ENCODE data around the gene FANCE.

The FANCE gene

DNA sequence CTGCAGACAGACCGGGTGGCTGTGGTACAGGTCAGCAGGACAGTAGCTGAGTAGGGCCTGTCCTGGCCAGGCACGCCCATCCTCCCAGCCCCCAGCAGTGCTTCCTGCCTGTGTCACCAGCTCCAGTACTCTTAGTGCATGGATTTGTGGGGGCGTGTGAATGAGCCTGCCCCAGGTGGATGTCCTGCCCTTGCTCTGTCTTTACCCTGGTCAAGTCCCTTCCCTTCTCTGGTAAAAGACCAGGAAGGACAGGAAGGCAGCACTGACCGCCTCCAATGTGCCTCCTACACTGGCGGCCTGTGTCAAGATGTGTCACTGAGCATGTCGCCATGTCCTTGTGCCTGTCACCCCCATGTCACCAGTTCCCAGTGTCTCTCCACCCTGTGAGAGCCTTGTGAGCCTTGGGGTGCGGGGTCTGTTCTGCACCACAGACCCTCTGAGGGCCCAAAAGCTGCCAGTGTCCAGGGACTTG, 32.8 kb downstream of the FANCE start:
- no peak for DNase-seq (ENCODE audit: low read depth)

DNA sequence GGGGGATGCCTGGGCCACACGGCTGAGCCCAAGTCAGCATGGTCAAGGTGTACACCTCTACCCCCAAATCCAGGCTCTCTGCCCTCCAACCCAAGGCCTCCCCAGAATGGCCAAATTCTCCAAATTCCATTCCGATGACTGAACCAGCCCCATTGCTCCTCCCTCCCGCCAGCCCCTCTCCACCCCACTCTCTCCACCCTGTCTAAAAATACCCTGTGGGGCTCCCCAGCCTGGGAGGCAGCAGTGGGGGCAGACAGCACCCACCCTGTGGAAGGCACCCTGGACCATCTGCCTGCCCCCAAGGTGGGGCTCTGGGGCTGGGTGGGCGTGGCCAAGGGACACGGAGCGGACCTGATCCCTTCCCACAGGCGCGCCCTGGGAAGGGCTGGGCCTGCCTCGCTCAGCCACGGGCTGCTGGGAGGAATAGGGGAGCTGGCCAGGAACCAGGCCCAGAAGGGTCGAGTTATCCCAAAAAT, 33.3 kb downstream of the FANCE start:
- DNase-seq (ENCODE audit: low read depth), result no peak

DNA sequence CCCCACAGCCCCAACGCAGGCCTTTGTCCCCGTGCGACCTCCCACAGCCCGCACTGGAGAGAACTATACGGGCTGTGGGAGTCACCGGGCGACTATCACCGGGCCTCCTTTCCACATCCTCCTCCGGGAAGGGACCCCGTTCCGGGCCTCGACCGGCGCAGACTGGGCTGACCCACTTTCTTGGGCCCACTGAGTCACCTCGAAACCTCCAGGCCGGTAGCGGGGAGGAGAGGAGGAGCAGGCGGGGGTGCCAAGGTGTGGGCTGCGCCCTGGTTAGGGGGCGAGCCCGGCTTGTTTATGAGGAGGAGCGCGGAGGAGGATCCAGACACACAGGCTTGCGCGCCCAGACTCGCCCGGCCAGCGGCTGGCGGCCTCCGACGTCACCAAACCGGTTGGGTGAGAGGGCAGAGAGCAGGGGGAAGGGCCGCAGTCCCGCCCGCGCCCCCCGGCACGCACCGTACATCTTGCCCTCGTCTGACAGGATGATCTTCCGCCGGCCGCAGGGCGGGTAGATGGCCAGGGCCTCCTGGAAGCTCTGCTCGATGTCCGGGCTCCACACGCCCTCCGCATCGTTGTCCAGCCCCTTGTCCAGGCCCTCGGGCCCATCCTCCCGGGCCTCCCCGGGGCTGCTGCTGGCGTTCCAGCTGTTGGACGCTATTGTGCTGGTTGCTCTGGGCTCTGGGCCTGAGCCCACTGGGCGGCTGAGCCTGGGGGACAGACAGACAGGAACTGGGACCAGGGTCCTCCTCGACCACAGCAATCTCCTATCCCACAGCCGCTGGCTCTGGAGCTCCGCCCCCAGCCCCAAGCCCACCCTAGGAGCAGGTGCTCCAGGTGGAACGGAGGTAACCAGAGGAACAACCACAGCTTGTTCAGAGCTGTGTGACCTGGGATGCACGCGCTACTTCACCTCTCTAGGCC, 34.1 kb downstream of the FANCE start:
- DNase-seq (ENCODE audit: low read depth), result no peak

DNA sequence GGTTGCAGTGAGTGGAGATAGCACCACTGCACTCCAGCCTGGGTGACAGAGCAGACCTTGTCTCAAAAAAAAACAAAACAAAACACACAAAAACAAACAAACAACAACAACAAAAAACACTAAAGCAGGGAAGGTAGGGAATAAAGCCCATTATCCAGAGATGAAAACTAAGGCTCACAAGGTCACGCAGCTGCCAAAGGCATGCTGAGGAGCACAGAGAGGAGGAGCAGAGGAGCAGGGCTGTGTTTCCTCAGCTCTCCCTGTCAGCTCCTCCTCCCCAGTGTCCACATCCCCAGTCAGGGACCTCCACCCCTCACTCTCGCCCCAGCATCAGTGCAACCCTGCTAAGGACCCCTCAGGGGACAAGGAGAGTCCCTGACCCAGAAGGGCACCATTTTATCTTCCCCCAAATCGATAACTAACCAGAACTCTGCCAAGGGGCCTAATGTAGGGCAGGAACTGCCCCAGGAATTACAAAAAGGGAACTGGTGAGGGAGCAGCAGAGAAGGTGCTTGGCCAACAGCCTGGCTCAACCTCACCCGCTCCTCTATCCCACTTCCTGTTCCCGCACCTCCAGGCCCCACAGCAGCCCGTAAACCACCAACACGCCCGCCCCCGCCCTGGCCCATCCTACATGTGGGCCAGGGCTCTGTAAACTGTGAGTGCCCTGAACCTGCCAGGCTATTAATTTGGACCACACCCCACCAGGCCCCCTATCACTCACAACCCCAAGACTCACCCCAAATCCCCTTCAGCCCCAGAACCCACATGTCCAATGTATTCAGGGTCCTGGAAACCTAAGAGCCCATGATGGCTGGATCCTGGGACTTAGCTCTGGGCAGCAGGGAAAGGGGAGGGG, 35.7 kb downstream of the FANCE start:
- DNase-seq (ENCODE audit: low read depth), result no peak

DNA sequence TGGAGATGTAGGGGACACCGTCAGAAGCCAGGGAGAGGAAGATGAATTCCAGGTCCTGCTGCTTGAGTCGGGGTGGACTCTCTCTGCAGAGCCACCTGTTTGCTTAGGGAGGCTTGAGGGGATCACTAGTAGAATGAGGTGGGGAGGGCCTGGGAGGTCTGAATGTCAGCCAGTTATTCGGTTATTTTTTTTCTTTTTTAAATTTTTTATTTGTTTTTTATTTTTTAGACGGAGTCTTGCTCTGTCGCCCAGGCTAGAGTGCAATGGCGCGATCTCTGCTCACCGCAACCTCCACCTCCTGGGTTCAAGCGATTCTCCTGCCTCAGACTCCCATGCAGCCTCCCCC, 36.4 kb downstream of the FANCE start:
- no peak for DNase-seq (ENCODE audit: low read depth)

DNA sequence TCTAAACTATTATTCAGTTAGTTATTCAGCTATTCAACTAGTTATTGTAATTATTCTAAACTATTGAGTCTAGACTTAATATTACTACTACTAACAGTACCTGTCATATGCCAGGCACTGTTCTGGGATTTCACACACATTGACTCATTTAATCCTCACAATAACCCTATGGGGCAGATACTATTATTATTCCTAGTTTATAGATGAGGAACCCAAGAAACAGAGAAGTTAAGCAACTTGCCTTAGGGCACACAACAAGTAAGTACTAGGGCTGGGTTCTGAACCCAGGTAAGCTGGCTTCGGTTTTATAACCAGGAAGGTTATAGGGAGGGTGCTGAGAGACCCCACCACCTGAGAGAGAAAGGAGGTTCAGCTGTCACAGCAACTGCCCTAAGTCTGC, 36.9 kb downstream of the FANCE start:
- no peak for DNase-seq (ENCODE audit: low read depth)

DNA sequence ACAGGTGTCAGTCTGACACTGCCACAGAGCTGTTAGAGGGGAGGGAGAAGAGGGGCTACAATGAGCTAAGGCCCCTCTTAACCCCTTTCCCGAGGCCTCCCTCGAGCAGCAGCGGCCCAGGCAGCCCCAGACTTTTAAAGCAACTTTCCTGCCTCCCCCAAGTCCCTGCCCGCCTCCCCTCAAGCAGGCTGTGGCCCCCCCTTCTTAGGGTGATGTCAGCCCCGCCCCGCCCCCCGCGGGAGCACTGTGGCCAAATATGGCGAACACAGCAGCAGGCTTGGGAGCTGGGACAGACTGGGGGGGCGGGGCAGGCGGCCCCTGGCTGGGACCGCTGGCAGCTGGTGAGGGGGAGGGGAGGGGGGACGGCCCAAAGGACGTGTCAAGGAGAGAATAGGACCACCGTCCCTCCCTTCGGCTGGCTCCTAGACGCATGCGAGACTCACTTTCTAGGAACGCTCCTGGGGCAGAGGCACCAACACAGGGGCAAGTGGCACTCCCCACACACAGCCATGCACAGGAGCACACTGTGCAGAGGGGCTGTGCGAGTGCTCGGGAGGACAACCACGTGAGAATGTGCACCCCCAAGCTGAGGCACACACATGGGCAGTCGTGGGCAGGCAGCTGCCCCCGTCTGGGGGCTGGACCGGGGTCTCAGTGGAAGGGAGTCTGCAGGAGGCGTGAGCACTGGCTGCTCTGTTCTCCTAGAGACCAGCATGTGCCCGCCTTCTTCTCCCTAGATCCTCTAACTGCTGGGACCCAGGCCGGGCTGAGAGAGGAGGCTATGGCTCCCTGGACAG, 38.1 kb downstream of the FANCE start:
- no peak for DNase-seq (ENCODE audit: low read depth)

DNA sequence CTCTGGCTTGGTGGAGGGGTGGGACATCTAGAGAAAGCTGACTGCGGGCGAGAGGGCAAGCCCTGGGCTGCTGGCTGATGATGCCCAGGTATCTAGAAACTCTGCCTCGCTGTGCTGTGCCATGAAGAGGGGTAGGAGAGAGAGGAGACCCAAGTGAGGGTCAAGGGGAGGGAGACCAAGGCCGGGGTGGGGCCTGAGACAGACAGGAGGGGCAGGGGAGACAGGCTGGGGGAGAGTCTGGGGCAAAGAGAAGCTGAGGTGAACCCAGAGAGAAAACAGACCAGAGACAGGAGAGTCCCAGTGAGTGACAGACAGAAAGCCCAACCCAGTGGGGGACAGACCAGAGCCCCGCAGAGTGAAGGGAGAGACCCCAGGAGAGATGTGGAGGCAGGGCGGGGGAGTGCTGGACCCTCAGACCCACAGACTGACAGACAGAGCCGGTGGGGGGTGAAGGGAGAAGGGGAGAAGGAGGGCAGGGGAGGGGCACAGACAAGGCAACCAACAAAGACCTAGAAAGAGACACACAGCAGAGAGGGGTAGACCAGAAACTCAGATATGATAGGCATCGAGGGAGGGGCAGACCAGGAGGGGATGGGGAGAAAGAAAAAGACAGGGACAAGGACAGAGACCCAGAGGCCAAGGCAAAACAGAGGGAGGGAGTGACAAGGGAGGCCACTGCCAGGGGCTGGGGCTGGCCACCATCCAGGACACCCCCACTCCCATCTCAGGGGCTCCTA, 38.9 kb downstream of the FANCE start:
- no peak for DNase-seq (ENCODE audit: low read depth)

DNA sequence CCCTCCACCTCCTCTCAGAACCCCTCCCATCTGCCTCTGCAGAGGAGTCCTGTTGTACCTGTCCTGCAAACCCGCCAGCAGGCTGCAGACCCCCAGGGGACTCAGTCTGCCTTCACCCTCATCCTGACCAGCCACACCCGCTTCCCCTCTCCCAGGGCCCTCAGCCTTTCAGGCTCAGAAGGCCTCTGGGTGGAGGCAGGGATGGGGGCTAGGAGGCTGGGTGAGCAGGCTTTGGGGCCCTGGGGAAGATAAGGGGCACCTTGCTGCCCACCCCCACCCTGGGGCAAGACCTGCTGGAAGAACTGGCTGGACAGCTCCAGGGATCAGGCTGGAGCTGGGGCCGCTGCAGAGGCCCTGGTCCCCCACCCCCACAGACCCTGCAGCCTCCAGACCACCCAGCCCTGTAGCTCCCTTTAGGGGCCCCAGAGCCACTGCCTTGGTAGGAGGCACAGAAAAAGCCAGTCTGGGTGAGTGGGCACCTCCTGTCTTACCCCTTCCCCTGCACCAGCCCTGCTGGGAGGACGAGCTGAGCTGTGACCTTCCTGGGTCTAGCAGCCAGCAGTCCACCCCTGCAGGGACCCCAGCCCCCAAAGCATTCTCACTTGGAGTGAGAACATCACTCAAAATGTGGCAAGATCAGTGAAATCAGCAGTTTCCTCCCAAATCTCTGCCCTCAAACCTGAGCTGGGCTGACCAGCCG, 39.6 kb downstream of the FANCE start:
- DNase-seq (ENCODE audit: low read depth), result no peak

DNA sequence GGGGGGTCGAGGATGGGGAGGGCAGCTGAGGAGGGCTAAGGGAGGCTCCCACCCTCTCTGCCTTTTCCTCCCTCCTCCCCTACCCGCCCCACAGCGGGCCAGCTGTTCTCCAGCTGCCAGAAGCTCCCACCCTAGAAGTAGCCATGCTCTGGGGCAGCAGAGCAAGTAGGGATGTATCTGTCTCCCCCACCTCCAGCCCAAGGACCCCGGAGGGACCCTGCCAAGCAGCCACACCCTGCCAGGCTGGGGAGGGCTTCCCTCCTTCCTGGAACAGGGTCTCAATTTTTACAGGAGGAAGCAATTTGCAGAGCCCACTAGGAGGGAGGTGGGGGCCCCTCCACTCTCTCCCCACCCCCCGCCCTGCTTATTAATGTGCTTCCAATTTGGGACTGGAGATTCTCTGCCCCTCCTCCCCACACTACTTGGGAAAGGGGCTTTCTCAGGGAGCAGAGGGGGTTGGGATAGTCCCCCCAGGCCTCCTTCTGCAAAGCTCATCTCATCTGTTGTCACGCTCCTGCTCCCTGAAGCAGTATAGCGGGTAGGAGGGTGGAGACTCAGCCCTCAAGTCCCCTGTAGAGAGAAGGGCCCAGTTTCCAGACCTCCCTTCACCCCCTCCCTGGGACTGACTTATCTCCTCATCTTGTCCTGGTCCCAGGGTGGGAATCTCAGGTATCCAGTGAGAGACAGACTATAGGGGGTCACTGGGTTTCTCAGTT, 40.3 kb downstream of the FANCE start:
- no peak for DNase-seq (ENCODE audit: low read depth)

DNA sequence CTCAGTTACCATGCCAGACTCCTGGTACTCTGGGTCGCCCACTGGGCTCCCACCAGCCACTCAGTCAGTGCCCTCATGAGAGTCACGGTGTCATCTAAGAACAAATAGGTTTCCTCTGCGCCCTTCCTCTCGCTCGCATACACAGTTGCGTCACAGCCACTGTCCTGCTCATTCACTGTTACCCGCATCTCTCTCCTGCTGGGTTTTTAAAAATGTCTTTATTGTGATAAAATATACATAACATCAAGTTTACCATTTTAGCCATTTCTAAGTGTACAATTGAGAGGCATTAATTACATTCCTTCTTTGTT, 40.8 kb downstream of the FANCE start:
- no peak for DNase-seq (ENCODE audit: low read depth)

DNA sequence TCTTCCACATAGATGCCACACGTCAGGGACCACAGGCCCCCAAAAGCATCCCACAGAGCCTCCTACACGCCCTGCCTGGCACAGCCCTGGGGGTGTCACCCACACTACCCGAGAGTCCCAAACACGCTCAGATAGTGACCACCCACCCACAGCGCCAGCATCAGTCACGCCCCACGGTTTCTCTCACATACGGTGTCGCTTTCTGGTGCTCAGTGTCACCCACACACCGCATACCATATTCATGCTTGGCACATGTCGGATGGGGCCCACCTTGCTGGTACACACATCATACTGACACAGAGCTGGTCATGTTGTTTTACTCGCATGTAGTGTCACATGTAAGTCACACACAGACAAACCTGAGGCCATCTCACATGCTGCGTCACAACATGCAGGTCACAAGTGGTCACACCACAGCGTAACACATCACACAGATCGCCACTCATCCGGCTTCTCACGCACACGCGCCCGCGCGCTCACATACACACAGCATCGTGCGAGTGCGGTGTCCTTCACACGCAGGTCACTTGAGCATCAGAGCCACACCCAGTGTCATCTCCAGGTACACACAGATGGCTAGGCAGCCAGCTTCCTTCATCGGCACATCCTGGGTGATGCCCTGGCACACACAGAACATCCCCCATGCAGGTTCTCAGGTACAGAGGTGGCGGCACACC, 41.3 kb downstream of the FANCE start:
- no peak for DNase-seq (ENCODE audit: low read depth)

DNA sequence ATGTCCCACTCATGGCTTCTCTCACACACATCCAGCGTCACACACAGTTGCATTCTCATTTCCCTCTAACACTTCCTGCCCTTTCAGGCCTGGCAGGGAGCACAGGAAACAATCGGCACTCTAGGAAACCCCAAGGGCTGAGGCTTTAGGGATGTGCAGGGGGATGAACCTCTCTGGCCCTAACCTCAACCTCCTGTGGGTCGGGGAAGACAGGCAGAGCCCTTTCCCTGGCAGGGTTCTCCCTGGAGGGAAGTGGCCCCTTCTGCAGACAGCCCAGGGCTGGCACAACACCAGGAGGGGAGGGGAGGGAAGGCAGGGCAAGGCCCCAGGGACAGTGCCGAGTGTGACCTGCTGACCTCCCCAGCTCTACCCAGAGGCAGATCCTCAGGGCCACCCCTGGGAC, 42.0 kb downstream of the FANCE start:
- DNase-seq (ENCODE audit: low read depth), result no peak

DNA sequence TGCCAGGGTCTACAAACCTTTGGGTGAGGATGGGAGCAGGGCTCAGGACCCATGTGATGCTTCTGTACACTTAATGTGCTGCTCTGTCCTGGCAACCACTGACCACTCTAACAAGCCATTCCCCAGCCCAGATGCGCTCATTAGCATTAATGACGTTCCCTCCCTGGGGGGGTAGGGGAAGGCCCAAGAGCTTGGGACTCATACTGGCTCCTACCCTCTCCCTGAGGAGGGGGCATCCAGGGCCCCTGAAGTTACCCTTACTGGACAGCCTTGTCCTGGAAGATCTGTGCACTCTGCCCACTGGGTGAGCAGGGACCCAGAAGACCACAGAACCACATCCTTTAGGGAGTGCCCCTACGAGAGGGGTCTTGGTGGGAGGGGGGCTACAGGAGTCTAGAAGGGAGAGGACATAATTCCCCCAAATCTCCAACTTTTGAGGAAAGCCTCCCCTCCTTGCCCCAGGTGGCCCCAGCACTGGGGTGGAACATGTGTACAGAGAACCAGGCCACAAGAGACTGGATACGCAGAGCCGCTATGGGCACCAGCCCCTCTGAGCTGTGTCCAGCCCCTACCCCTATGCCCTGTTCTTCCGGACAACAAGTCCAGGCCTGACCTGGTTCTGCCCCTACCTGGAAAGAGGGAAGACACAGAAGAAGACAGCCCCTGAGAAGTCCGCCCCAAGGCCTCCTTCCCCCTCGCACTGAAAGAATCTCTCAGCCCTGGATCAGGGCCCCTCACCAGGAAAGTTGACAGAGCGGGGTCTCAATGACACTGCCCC, 43.3 kb downstream of the FANCE start:
- no peak for DNase-seq (ENCODE audit: low read depth)

DNA sequence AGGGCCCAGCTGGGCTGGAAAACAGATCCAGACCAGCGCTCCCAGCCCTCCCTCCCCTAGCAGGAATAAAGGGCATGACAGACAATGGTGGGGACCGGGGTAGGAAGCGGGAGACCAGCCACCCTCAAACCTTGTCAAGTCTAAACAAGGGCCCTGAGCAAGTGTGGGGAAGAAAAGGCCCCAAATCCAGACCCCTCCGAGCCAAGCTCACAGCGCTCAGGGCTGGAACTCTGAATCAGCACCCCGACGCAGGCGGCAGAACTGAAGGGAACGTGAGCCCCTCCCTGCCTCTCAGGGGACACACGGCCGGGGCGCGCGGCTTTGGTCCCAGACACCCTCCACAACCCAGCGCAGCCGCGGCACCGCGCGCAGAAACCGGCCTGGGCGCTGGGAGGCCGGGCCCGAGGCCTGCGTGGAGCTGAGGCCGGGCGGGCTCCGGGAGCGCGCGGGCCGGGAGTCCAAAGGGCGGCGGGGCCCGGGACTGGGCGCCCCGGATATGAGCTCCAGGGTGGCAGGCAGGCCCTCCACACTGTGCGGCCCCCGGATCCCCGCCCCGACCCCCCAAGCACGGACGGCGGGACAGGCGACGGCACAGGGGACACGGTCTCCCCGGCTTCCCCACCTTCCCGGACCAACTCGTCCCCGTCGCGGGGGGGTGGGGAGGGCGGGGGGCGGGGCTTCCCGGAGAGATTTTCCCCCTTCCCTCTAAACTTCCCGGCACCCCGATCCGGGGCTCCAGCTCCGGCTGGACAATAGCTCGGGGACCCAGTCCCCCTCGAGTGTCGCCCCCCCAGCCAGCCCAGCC, 44.1 kb downstream of the FANCE start:
- no peak for DNase-seq (ENCODE audit: low read depth)

DNA sequence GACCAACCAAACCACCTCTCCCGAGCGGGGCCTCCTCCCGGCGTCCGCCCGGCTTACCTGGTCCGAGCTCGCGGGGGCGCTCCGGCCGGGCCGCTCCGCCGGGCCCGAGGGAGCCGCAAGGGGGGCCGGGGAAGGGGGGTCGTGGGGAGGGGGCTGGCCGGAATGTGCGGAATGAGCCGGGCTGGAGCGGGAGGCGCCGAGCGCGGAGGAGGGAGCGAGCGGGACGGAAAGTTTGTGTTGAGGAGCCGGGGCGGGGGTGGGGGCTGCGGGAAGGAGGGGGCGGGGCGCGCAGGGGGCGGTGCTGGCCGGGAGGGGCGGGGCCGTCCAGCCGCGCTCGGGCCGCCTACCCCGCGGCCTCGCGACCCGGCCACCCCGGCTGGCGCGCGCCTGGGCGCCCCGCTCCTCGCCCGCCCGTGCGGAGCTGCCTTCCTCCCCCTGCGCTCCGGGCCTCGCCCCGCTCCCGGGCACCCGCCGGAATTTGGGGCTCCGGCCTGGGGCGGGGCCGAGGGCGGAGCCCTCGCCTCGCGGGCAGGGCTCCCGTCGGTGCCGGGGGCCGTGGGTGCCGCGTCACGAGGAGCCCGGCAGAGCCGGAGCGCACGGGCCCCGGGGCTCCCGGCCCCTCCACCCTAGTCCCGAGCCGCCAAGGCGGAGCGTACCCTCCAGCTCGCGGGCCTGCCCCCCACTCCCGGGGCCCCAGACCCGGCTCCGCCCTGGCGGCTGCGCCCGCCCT, 44.9 kb downstream of the FANCE start, which contains the start of gene TEAD3:
Gene TEAD3, minus strand, starts transcription at position 239 of the 730 bp plus-strand sequence.
- DNase-seq (ENCODE audit: low read depth), result peak; percentile 36

Data from T-helper 22 cell (primary cell).